NCI-H1048 (cell line): ENCODE results near the gene EWSR1.
"Not testable (repeated sequence)": the region's sequence is repeated elsewhere in the genome, so short reads cannot be mapped to it uniquely, and the experiment has no call there.

Experiments
- DNase-seq: peaks from one replicate; lab custom pipeline; 2025; lab: John Stamatoyannopoulos, UW

Gene EWSR1

GRCh38 chr22:29337631-29338284 lies 69.7 kb downstream of the EWSR1 start:
- no peak for DNase-seq

GRCh38 chr22:29338398-29338797 lies 70.3 kb downstream of the EWSR1 start:
- DNase-seq: no peak

GRCh38 chr22:29339381-29340235 lies 71.5 kb downstream of the EWSR1 start:
- no peak for DNase-seq

GRCh38 chr22:29340566-29340965 lies 72.5 kb downstream of the EWSR1 start:
- DNase-seq: no peak

GRCh38 chr22:29341056-29341848 lies 73.2 kb downstream of the EWSR1 start:
- DNase-seq: no peak

GRCh38 chr22:29341849-29342127 lies 73.7 kb downstream of the EWSR1 start:
- DNase-seq: no peak

- DNase-seq: no peak
These were observed 74.1 kb downstream of the EWSR1 start for GRCh38 chr22:29342177-29342576.

GRCh38 chr22:29342577-29343312 lies 74.7 kb downstream of the EWSR1 start:
- DNase-seq: no peak

- DNase-seq: no peak
These were observed 75.3 kb downstream of the EWSR1 start for GRCh38 chr22:29343313-29343805.

- DNase-seq: no peak
These were observed 76.1 kb downstream of the EWSR1 start for GRCh38 chr22:29344137-29344536.

- DNase-seq: not testable (repeated sequence)
These were observed 76.8 kb downstream of the EWSR1 start for GRCh38 chr22:29344889-29345288.

- DNase-seq: no peak
These were observed 77.9 kb downstream of the EWSR1 start for GRCh38 chr22:29345932-29346331.

- DNase-seq: no peak
These were observed 78.6 kb downstream of the EWSR1 start for GRCh38 chr22:29346659-29347058.

- DNase-seq: no peak
These were observed 80.0 kb downstream of the EWSR1 start for GRCh38 chr22:29348041-29348440.

- DNase-seq: no peak
These were observed 80.9 kb downstream of the EWSR1 start for GRCh38 chr22:29348956-29349355.
